ENCODE measurements around the gene ENDOG.

GRCh38 chr9:128841694-128842492, 23.6 kb downstream of the ENDOG start:
- TF ChIP-seq CTCF (conservative IDR thresholded peaks at IDR 0.05 in 1 of 2, IDR thresholded peaks at IDR 0.05 in 1 of 2; ENCODE audit: extremely low read depth in 1 of 2, insufficient read depth in 1 of 2, low read depth in 1 of 2, low read length in 2 of 2) = no peak
- TF ChIP-seq EZH2 (IDR thresholded peaks at IDR 0.05; ENCODE audit: borderline replicate concordance, low read length) = no peak

All from mammary epithelial cell (primary cell).